OCI-LY3 (cell line): ENCODE results near the gene FAM149A.

Source experiments
- EZH2phosphoT487 ChIP-seq: fragments of 200-600 bp; shearing (Covaris generic); IDR thresholded peaks from 2 replicates; pipeline ENCODE4 v1.6.1; 2018; ENCODE audit warnings: antibody characterized with exemption, mixed run types, low read depth
- TF ChIP-seq, protein P1 (sequence below): fragments of 200-600, 300-600 bp; sonication (generic); IDR thresholded peaks from 2 replicates; pipeline ENCODE4 v1.5.1; 2014; ENCODE audit warnings: antibody characterized with exemption, low read length, low read depth

DNA sequence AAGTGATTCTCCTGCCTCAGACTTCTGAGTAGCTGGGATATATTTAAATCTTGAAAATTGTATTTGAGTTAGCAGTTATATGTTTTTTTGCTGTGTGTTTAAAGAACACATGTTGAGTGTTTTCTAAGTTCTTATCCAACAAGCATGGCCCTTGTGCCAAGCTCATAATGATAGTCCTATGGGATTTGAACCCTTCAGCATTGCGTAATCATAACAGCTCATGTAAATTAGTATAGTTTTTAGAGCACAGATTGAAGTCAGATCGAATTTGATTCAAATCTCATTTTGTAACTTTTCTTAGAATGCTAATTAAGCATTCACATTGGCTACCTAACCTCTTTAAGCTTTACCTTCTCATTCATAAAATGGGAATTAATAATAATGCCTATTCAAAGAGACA is 12.2 kb downstream of the FAM149A start:
- TF ChIP-seq, protein P1, sequence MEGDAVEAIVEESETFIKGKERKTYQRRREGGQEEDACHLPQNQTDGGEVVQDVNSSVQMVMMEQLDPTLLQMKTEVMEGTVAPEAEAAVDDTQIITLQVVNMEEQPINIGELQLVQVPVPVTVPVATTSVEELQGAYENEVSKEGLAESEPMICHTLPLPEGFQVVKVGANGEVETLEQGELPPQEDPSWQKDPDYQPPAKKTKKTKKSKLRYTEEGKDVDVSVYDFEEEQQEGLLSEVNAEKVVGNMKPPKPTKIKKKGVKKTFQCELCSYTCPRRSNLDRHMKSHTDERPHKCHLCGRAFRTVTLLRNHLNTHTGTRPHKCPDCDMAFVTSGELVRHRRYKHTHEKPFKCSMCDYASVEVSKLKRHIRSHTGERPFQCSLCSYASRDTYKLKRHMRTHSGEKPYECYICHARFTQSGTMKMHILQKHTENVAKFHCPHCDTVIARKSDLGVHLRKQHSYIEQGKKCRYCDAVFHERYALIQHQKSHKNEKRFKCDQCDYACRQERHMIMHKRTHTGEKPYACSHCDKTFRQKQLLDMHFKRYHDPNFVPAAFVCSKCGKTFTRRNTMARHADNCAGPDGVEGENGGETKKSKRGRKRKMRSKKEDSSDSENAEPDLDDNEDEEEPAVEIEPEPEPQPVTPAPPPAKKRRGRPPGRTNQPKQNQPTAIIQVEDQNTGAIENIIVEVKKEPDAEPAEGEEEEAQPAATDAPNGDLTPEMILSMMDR, result no peak
- no peak for TF ChIP-seq EZH2phosphoT487
